ENCODE measurements around the gene OR51M1. TPM values are rescaled to one million over a fixed set of nuclear protein-coding genes. Genes with fewer than 3 reads are reported as not detected.

The OR51M1 gene
- total and polyA plus RNA-seq, 4 donors: not detected

- no peaks in the 10 kb centered on the region for H3K36me3 ChIP-seq (ENCODE audit: control insufficient read depth in 4 of 4, insufficient read depth in 3 of 4, low read depth in 1 of 4, low read length in 3 of 4)
- H3K4me1 ChIP-seq (ENCODE audit: control insufficient read depth in 4 of 4, insufficient read depth in 4 of 4, low read length in 3 of 4): no peaks in the 10 kb centered on the region
- DNase-seq (ENCODE audit: low spot score): no peak
- H3K4me3 ChIP-seq (ENCODE audit: low read depth in 1 of 3, low read length in 3 of 3): no peak overlapping the region
- TF ChIP-seq FOXA1 (IDR thresholded peaks at IDR 0.05) (no peak), HNF4A (conservative IDR thresholded peaks at IDR 0.05) (no peak), GABPA (IDR thresholded peaks at IDR 0.05 in 1 of 2, conservative IDR thresholded peaks at IDR 0.05 in 1 of 2) (no peak), JUND (IDR thresholded peaks at IDR 0.05) (no peak), REST (IDR thresholded peaks at IDR 0.05) (no peak), RXRA (IDR thresholded peaks at IDR 0.05) (no peak), EGR1 (IDR thresholded peaks at IDR 0.05; ENCODE audit: low read depth in 2 of 2) (no peak), MAX (IDR thresholded peaks at IDR 0.05) (no peak), HNF4G (IDR thresholded peaks at IDR 0.05) (no peak), TAF1 (conservative IDR thresholded peaks at IDR 0.05) (no peak), FOXA2 (IDR thresholded peaks at IDR 0.05) (no peak), NR2F2 (IDR thresholded peaks at IDR 0.05) (no peak), YY1 (IDR thresholded peaks at IDR 0.05) (no peak)
- TF ChIP-seq, protein P1, sequence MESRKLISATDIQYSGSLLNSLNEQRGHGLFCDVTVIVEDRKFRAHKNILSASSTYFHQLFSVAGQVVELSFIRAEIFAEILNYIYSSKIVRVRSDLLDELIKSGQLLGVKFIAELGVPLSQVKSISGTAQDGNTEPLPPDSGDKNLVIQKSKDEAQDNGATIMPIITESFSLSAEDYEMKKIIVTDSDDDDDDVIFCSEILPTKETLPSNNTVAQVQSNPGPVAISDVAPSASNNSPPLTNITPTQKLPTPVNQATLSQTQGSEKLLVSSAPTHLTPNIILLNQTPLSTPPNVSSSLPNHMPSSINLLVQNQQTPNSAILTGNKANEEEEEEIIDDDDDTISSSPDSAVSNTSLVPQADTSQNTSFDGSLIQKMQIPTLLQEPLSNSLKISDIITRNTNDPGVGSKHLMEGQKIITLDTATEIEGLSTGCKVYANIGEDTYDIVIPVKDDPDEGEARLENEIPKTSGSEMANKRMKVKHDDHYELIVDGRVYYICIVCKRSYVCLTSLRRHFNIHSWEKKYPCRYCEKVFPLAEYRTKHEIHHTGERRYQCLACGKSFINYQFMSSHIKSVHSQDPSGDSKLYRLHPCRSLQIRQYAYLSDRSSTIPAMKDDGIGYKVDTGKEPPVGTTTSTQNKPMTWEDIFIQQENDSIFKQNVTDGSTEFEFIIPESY (IDR thresholded peaks at IDR 0.05): no peak
- TF ChIP-seq, protein P2, sequence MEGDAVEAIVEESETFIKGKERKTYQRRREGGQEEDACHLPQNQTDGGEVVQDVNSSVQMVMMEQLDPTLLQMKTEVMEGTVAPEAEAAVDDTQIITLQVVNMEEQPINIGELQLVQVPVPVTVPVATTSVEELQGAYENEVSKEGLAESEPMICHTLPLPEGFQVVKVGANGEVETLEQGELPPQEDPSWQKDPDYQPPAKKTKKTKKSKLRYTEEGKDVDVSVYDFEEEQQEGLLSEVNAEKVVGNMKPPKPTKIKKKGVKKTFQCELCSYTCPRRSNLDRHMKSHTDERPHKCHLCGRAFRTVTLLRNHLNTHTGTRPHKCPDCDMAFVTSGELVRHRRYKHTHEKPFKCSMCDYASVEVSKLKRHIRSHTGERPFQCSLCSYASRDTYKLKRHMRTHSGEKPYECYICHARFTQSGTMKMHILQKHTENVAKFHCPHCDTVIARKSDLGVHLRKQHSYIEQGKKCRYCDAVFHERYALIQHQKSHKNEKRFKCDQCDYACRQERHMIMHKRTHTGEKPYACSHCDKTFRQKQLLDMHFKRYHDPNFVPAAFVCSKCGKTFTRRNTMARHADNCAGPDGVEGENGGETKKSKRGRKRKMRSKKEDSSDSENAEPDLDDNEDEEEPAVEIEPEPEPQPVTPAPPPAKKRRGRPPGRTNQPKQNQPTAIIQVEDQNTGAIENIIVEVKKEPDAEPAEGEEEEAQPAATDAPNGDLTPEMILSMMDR (IDR thresholded peaks at IDR 0.05; ENCODE audit: low read depth, low read length, missing input control): no peak
- H3K9ac ChIP-seq (ENCODE audit: low read depth in 1 of 2, low read length in 2 of 2): no peak overlapping the region
- H3K9me3 ChIP-seq (ENCODE audit: control insufficient read depth in 4 of 4, low read length in 3 of 4): no peaks in the 10 kb centered on the region
- no peak overlapping the region for H3K27ac ChIP-seq (ENCODE audit: low read depth in 1 of 2, low read length in 2 of 2)
- H3K27me3 ChIP-seq (ENCODE audit: control insufficient read depth in 4 of 4, insufficient read depth in 4 of 4, low read length in 3 of 4): peaks cover 0 to 2% (median 0%) of the 10 kb centered on the region in 4 donors
Measured at GRCh38 chr11:5398936-5399335, 15.3 kb downstream of the OR51M1 start.

DNA sequence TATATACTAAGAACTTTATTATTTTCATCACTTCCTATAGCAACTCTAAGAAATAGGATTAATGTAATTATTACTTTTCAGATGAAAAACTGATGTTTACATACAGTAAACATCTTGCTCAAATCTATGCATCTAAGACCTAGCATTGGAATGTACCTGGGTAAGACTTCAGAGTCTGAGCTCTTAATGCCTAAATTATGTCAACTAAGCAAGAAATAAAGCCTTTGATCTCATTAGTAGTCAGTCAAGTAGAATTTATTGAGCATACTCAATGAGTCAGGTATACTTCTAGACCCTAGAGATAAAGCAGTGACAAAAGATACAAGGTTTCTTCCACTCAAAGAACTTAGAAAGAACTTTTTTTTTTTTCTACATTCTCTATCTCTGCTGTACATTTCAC lies 21.6 kb downstream of the OR51M1 start:
- Histone ChIP-seq H3K27me3 (ENCODE audit: control insufficient read depth in 4 of 4, insufficient read depth in 4 of 4, low read length in 3 of 4) (no peaks in the 10 kb centered on the region), H3K4me3 (ENCODE audit: low read depth in 1 of 3, low read length in 3 of 3) (no peak overlapping the region), H3K9me3 (ENCODE audit: control insufficient read depth in 4 of 4, low read length in 3 of 4) (no peaks in the 10 kb centered on the region), H3K4me1 (ENCODE audit: control insufficient read depth in 4 of 4, insufficient read depth in 4 of 4, low read length in 3 of 4) (no peaks in the 10 kb centered on the region), H3K9ac (ENCODE audit: low read depth in 1 of 2, low read length in 2 of 2) (no peak overlapping the region), H3K27ac (ENCODE audit: low read depth in 1 of 2, low read length in 2 of 2) (no peak overlapping the region), H3K36me3 (ENCODE audit: control insufficient read depth in 4 of 4, insufficient read depth in 3 of 4, low read depth in 1 of 4, low read length in 3 of 4) (no peaks in the 10 kb centered on the region)
- TF ChIP-seq JUND (IDR thresholded peaks at IDR 0.05) (no peak), RXRA (IDR thresholded peaks at IDR 0.05) (no peak), HNF4G (IDR thresholded peaks at IDR 0.05) (no peak), EGR1 (IDR thresholded peaks at IDR 0.05; ENCODE audit: low read depth in 2 of 2) (no peak), RAD21 (IDR thresholded peaks at IDR 0.05) (no peak), TAF1 (conservative IDR thresholded peaks at IDR 0.05) (no peak), SP1 (IDR thresholded peaks at IDR 0.05) (no peak), FOXA1 (IDR thresholded peaks at IDR 0.05) (no peak), HNF4A (conservative IDR thresholded peaks at IDR 0.05) (no peak), NR2F2 (IDR thresholded peaks at IDR 0.05) (no peak), MAX (IDR thresholded peaks at IDR 0.05) (no peak), GABPA (IDR thresholded peaks at IDR 0.05 in 1 of 2, conservative IDR thresholded peaks at IDR 0.05 in 1 of 2) (no peak), YY1 (IDR thresholded peaks at IDR 0.05) (no peak)
- TF ChIP-seq, protein P2 (IDR thresholded peaks at IDR 0.05; ENCODE audit: low read depth, low read length, missing input control): no peak
- TF ChIP-seq, protein P3, sequence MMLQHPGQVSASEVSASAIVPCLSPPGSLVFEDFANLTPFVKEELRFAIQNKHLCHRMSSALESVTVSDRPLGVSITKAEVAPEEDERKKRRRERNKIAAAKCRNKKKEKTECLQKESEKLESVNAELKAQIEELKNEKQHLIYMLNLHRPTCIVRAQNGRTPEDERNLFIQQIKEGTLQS (IDR thresholded peaks at IDR 0.05): no peak
- TF ChIP-seq, protein P1 (IDR thresholded peaks at IDR 0.05): no peak
- no peak for DNase-seq (ENCODE audit: low spot score)

Measured in liver (tissue), 9 donors.